B cell (primary cell): ENCODE data around the gene SLC39A13. TPM values are rescaled to one million over a fixed set of nuclear protein-coding genes. Genes with fewer than 3 reads are reported as not detected.

Experiments used
- ATAC-seq: fragments of 200-7000 bp; cut with Tn5 transposase; one replicate; pipeline ENCODE4 v1.10.0; 2021; ENCODE audit warnings: low read depth, mild to moderate bottlenecking, moderate number of reproducible peaks, moderate library complexity
- CTCF ChIA-PET: fragments of 350-600 bp; sonication (Branson Sonifier 250); formaldehyde crosslinking; loops from one replicate; lab custom pipeline; 2021; ENCODE audit warnings: antibody characterized with exemption, inconsistent platforms; lab: Charles Lee
- POLR2A ChIA-PET: fragments of 350-600 bp; sonication (Branson Sonifier 250); formaldehyde crosslinking; loops from one replicate; lab custom pipeline; 2021; ENCODE audit warnings: antibody characterized with exemption; lab: Charles Lee
- DNase-seq: peaks from one replicate; pipeline ENCODE4 v3.0.0; 2013
- H2AFZ ChIP-seq: 2 replicates; pipeline ENCODE4 v1.6.1; 2012; ENCODE audit warnings: mild to moderate bottlenecking, low read depth, low read length; ENCODE audit not compliant: insufficient read depth, poor library complexity, severe bottlenecking
- H3K27ac ChIP-seq, 2 donors: 1 replicate in 1 of 2; 2 replicates in 1 of 2; pipeline ENCODE4 v1.5.1; 2012 to 2013; ENCODE audit warnings: low read length in 2 of 2, mild to moderate bottlenecking in 2 of 2, moderate library complexity in 1 of 2
- H3K27me3 ChIP-seq, 4 experiments: fragments of 200-600 bp in 1 of 4; sonication (generic) in 1 of 4; replicated peaks in 1 of 4; 1 replicate in 2 of 4; 2 replicates in 2 of 4; pipeline versions ENCODE4 v1.6.1 to v1.7.0; 2013 to 2016; ENCODE audit warnings: low read length in 3 of 4, mild to moderate bottlenecking in 2 of 4, mixed read lengths in 1 of 4, moderate library complexity in 1 of 4; ENCODE audit not compliant: insufficient read depth in 4 of 4, control insufficient read depth in 3 of 4; ENCODE audit errors: control extremely low read depth in 1 of 4
- H3K36me3 ChIP-seq, 2 experiments: replicated peaks in 1 of 2; 1 replicate in 1 of 2; 2 replicates in 1 of 2; pipeline versions ENCODE4 v1.6.1 to v1.7.1; 2013; ENCODE audit warnings: low read length in 1 of 2; ENCODE audit not compliant: insufficient read depth in 2 of 2, control insufficient read depth in 1 of 2; ENCODE audit errors: control extremely low read depth in 1 of 2, extremely low read depth in 1 of 2
- H3K4me1 ChIP-seq, 2 donors: fragments of 200-600 bp in 1 of 2; sonication (generic) in 1 of 2; 1 replicate in 1 of 2; 2 replicates in 1 of 2; pipeline versions ENCODE4 v1.5.1 to v1.6.1; 2013 to 2017; ENCODE audit warnings: low read length in 2 of 2; ENCODE audit not compliant: control insufficient read depth in 2 of 2, insufficient read depth in 2 of 2
- H3K4me2 ChIP-seq: replicated peaks from 2 replicates; pipeline ENCODE3; 2012; ENCODE audit warnings: mild to moderate bottlenecking, low read depth, low read length; ENCODE audit not compliant: poor library complexity, severe bottlenecking
- H3K4me3 ChIP-seq, 5 experiments: fragments of 200-600 bp in 1 of 5; sonication (generic) in 1 of 5; 1 replicate in 3 of 5; 2 replicates in 2 of 5; pipeline versions ENCODE4 v1.5.1 to v1.7.0; 2011 to 2016; ENCODE audit warnings: low read length in 4 of 5, mild to moderate bottlenecking in 4 of 5, low read depth in 2 of 5, control low read depth in 1 of 5, moderate library complexity in 1 of 5; ENCODE audit not compliant: insufficient read depth in 1 of 5; ENCODE audit errors: control extremely low read depth in 1 of 5, extremely low read depth in 1 of 5
- H3K79me2 ChIP-seq: fragments of 200-600 bp; sonication (generic); one replicate; pipeline ENCODE4 v1.6.0; 2016; ENCODE audit warnings: low read length; ENCODE audit not compliant: control insufficient read depth, insufficient read depth
- H3K9ac ChIP-seq: fragments of 200-600 bp; sonication (generic); 2 replicates; pipeline ENCODE4 v1.6.1; 2017; ENCODE audit warnings: mild to moderate bottlenecking, low read length, moderate library complexity
- H3K9me3 ChIP-seq, 3 donors: one replicate each; pipeline versions ENCODE4 v1.6.1 to v1.7.1; 2013; ENCODE audit warnings: low read length in 2 of 3; ENCODE audit not compliant: control insufficient read depth in 2 of 3, insufficient read depth in 1 of 3; ENCODE audit errors: control extremely low read depth in 1 of 3
- H4K20me1 ChIP-seq: 2 replicates; pipeline ENCODE4 v1.6.0; 2012; ENCODE audit warnings: mild to moderate bottlenecking, low read length; ENCODE audit not compliant: insufficient read depth, control insufficient read depth, poor library complexity, severe bottlenecking
- H3K27ac Mint-ChIP-seq: one replicate; pipeline ENCODE4 v1.8.0; 2021; ENCODE audit warnings: mixed read lengths
- H3K27me3 Mint-ChIP-seq: one replicate; pipeline ENCODE4 v1.8.0; 2021; ENCODE audit warnings: mixed read lengths
- H3K4me1 Mint-ChIP-seq: one replicate; pipeline ENCODE4 v1.8.0; 2021; ENCODE audit warnings: mixed read lengths
- H3K4me3 Mint-ChIP-seq: one replicate; pipeline ENCODE4 v1.8.0; 2021; ENCODE audit warnings: mixed read lengths
- H3K9me3 Mint-ChIP-seq: one replicate; pipeline ENCODE4 v1.8.0; 2022; ENCODE audit warnings: mixed read lengths; ENCODE audit not compliant: insufficient read depth
- CTCF ChIP-seq: fragments of 200-600 bp; IDR thresholded peaks from one replicate; pipeline ENCODE4 v1.8.0; 2022; ENCODE audit warnings: antibody characterized with exemption, mild to moderate bottlenecking
- EZH2 ChIP-seq: IDR thresholded peaks from 2 replicates; pipeline ENCODE4 v1.6.1; 2012; ENCODE audit warnings: borderline replicate concordance, low read depth, mild to moderate bottlenecking, moderate library complexity, low read length; ENCODE audit not compliant: insufficient read depth, poor library complexity, severe bottlenecking
- WGBS: methylation state at CpG from one replicate; pipeline ENCODE4 v1.1.5; 2013; ENCODE audit warnings: missing lambda C conversion rate; ENCODE audit not compliant: insufficient coverage; 5-methylcytosine and 5-hydroxymethylcytosine counted together
- intact Hi-C: fragments of 100-400 bp; cut with micrococcal nuclease; formaldehyde crosslinking; loops from one replicate; pipeline ENCODE4 v1.10.0; 2022
- polyA plus RNA-seq: library from polyadenylated mRNA; depleted of rRNA; stranded (reverse); fragments of >200 nt; gene quantifications from 2 replicates; pipeline ENCODE4 v1.2.3, GENCODE V29; 2012
- total RNA-seq, 2 donors: library from RNA; stranded (reverse); fragments of 120-200 nt in 1 of 2; gene quantifications; 1 replicate in 1 of 2; 2 replicates in 1 of 2; pipeline versions ENCODE4 v1.2.3 to v1.2.4, GENCODE V29; 2013 to 2022

SLC39A13 gene
- total and polyA plus RNA-seq, 2 donors (not counting 1 experiment from before 2014, with no cell fraction given) = 33.0 to 55.7 TPM

- no peak overlapping the region for H3K4me3 Mint-ChIP-seq
- WGBS = 100% methylated on average over 5 of the region's 11 CpGs
Observed at GRCh38 chr11:47437218-47437745, 28.9 kb downstream of the SLC39A13 start.

More at GRCh38 chr11:47437218-47437745, 28.9 kb downstream of the SLC39A13 start:
- no peaks in the 10 kb centered on the region for H3K27me3 Mint-ChIP-seq
- Histone ChIP-seq H3K4me1 (no peaks in the 10 kb centered on the region), H3K4me2 (no peak overlapping the region), H3K36me3 (no peaks in the 10 kb centered on the region), H3K4me3 (no peak overlapping the region), H3K27ac (no peak overlapping the region), H3K9me3 (peaks cover 0 to 6% (median 0%) of the 10 kb centered on the region in 3 donors), H4K20me1 (no peaks in the 10 kb centered on the region), H3K9ac (no peak overlapping the region), H3K27me3 (no peaks in the 10 kb centered on the region), H3K79me2 (no peaks in the 10 kb centered on the region), H2AFZ (no peak overlapping the region)
- intact Hi-C loops = no loop called here
- DNase-seq (no peak), ATAC-seq (no peak)
- TF ChIP-seq EZH2 (no peak), CTCF (no peak)
- ChIA-PET CTCF (no interaction called here), POLR2A (no interaction called here)
- no peak overlapping the region for H3K27ac Mint-ChIP-seq
- no peaks in the 10 kb centered on the region for H3K9me3 Mint-ChIP-seq
- H3K4me1 Mint-ChIP-seq = no peaks in the 10 kb centered on the region
